ENCODE data around the gene UBXN11.

DNA sequence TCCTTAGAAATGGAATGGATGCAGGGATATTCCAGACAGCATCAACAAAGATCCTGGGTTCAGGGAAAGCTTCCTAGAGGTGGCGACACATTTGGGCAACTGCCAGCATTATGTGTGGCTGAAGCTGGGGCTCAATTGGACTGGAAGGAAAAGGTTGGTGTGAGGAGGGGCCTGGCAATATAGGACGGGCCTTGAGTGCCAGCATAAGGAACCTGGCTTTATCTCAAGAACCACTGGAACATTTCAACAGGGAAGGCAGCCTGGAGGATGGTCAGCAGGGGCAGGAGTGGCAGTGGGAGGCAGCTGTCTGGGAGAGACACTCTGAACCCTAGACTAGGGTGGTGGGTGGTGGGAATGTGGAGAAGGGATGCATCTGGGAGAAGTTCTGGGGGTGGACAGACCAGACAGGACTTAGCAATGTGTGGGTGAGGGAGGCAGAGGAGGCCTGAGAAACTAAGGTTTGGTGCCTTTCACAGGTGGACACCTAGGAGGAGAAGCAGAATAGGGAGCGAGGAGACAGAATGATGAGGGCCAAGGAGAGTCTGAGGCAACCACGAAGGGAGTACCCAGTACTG, 23.1 kb downstream of the UBXN11 start:
- TF ChIP-seq, protein P1, sequence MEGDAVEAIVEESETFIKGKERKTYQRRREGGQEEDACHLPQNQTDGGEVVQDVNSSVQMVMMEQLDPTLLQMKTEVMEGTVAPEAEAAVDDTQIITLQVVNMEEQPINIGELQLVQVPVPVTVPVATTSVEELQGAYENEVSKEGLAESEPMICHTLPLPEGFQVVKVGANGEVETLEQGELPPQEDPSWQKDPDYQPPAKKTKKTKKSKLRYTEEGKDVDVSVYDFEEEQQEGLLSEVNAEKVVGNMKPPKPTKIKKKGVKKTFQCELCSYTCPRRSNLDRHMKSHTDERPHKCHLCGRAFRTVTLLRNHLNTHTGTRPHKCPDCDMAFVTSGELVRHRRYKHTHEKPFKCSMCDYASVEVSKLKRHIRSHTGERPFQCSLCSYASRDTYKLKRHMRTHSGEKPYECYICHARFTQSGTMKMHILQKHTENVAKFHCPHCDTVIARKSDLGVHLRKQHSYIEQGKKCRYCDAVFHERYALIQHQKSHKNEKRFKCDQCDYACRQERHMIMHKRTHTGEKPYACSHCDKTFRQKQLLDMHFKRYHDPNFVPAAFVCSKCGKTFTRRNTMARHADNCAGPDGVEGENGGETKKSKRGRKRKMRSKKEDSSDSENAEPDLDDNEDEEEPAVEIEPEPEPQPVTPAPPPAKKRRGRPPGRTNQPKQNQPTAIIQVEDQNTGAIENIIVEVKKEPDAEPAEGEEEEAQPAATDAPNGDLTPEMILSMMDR (IDR thresholded peaks at IDR 0.05 in 4 of 5, conservative IDR thresholded peaks at IDR 0.05 in 1 of 5): no peak
- TF ChIP-seq POLR2A (IDR thresholded peaks at IDR 0.05): no peak
